Liver (tissue), 3 donors: ENCODE data around the gene ZBTB4.

ENCODE experiments used
- ATF3 ChIP-seq: IDR thresholded peaks from 2 replicates; pipeline ENCODE4 v1.6.1; 2016; ENCODE audit warnings: antibody characterized with exemption
- CTCF ChIP-seq: fragments of 150-350 bp; IDR thresholded peaks from 2 replicates; pipeline ENCODE4 v1.5.1; 2017; ENCODE audit warnings: improper control_type of control experiment, low read depth, low read length; ENCODE audit not compliant: missing input control
- RAD21 ChIP-seq, 2 donors: IDR thresholded peaks; 2 replicates each; pipeline ENCODE4 v1.6.1; 2016; ENCODE audit warnings: antibody characterized with exemption in 2 of 2, mild to moderate bottlenecking in 2 of 2
- REST ChIP-seq: IDR thresholded peaks from 2 replicates; pipeline ENCODE4 v1.6.1; 2016; ENCODE audit warnings: antibody characterized with exemption, mild to moderate bottlenecking
- SP1 ChIP-seq: IDR thresholded peaks from 2 replicates; pipeline ENCODE4 v1.6.1; 2018; ENCODE audit warnings: antibody characterized with exemption, mild to moderate bottlenecking
- YY1 ChIP-seq: IDR thresholded peaks from 2 replicates; pipeline ENCODE4 v1.6.1; 2016; ENCODE audit warnings: antibody characterized with exemption, mild to moderate bottlenecking
- ZBTB33 ChIP-seq: IDR thresholded peaks from 2 replicates; pipeline ENCODE4 v1.6.1; 2016; ENCODE audit warnings: antibody characterized with exemption
- donor health status: healthy.
- donor health status: healthy.

GRCh38 chr17:7491583-7491982 lies 12.2 kb upstream of the ZBTB4 start:
- TF ChIP-seq CTCF: no peak
- TF ChIP-seq REST: no peak
- no peak for TF ChIP-seq ATF3
- no peak for TF ChIP-seq SP1
- no peak for TF ChIP-seq RAD21 (IDR thresholded peaks at IDR 0.05)
- no peak for TF ChIP-seq ZBTB33
- no peak for TF ChIP-seq YY1
